IMR-90 (cell line): Measurements from ENCODE around the gene SLC25A30. TPM values are rescaled to one million over a fixed set of nuclear protein-coding genes. Genes with fewer than 3 reads are reported as not detected.
"Not testable (repeated sequence)": the region's sequence is repeated elsewhere in the genome, so short reads cannot be mapped to it uniquely, and the experiment has no call there.

Experiments used
- ATAC-seq: fragments of 200-7000 bp; cut with Tn5 transposase; 2 replicates; pipeline ENCODE4 v1.9.1; 2020; ENCODE audit warnings: low read depth, mild to moderate bottlenecking, moderate library complexity
- BruUV-seq: library from RNA; stranded (reverse); fragments of 400-500 nt; replicated peaks from 2 replicates; lab custom pipeline; 2021; lab: Mats Ljungman, UMichigan
- CTCF ChIA-PET: fragments of 300-600 bp; formaldehyde crosslinking; extraction: SDS; loops from one replicate; lab custom pipeline; 2021; ENCODE audit warnings: antibody characterized with exemption; lab: Yijun Ruan, JAX
- POLR2A ChIA-PET: fragments of 300-600 bp; sonication (Branson Sonifier 250); formaldehyde crosslinking; loops from one replicate; lab custom pipeline; 2022; ENCODE audit warnings: antibody characterized with exemption; ENCODE audit not compliant: unreplicated experiment; lab: Charles Lee
- DNase-seq: peaks from one replicate; pipeline ENCODE4 v3.0.0; 2013
- H2AFZ ChIP-seq: replicated peaks from 2 replicates; pipeline ENCODE3; 2013; ENCODE audit warnings: low read length, mild to moderate bottlenecking; ENCODE audit not compliant: poor library complexity
- H2AK5ac ChIP-seq: 2 replicates; pipeline ENCODE4 v1.6.1; 2013; ENCODE audit warnings: low read depth, low read length, inconsistent platforms
- H2AK9ac ChIP-seq: replicated peaks from 2 replicates; pipeline ENCODE3; 2013; ENCODE audit warnings: mild to moderate bottlenecking, low read depth, low read length, moderate library complexity; ENCODE audit not compliant: poor library complexity
- H2BK120ac ChIP-seq: 2 replicates; pipeline ENCODE4 v1.6.1; 2013; ENCODE audit warnings: low read depth, low read length, inconsistent platforms
- H2BK15ac ChIP-seq: 3 replicates; pipeline ENCODE4 v1.6.1; 2013; ENCODE audit warnings: low read depth, low read length, inconsistent platforms
- H2BK20ac ChIP-seq: 2 replicates; pipeline ENCODE4 v1.6.1; 2013; ENCODE audit warnings: low read depth, mild to moderate bottlenecking, inconsistent platforms, low read length, moderate library complexity
- H2BK5ac ChIP-seq: 2 replicates; pipeline ENCODE4 v1.6.1; 2013; ENCODE audit warnings: mild to moderate bottlenecking, low read depth, low read length, inconsistent platforms; ENCODE audit not compliant: poor library complexity, severe bottlenecking
- H3K14ac ChIP-seq: replicated peaks from 2 replicates; pipeline ENCODE4 v1.6.1; 2013; ENCODE audit warnings: low read depth, low read length, inconsistent platforms
- H3K18ac ChIP-seq: 2 replicates; pipeline ENCODE4 v1.6.1; 2013; ENCODE audit warnings: low read depth, low read length, control low read depth
- H3K23ac ChIP-seq: 2 replicates; pipeline ENCODE4 v1.6.1; 2013; ENCODE audit warnings: low read depth, low read length, inconsistent platforms
- H3K27ac ChIP-seq: 2 replicates; pipeline ENCODE4 v1.5.1; 2013; ENCODE audit warnings: mild to moderate bottlenecking, control low read depth, low read length; ENCODE audit not compliant: insufficient read depth
- H3K27me3 ChIP-seq: 2 replicates; pipeline ENCODE4 v1.6.1; 2013; ENCODE audit warnings: low read length; ENCODE audit not compliant: control insufficient read depth, insufficient read depth
- H3K36me3 ChIP-seq: 2 replicates; pipeline ENCODE4 v1.6.1; 2013; ENCODE audit warnings: low read length, mixed read lengths; ENCODE audit not compliant: control insufficient read depth, insufficient read depth
- H3K4ac ChIP-seq: 2 replicates; pipeline ENCODE4 v1.6.1; 2013; ENCODE audit warnings: low read depth, low read length, inconsistent platforms
- H3K4me1 ChIP-seq: 2 replicates; pipeline ENCODE4 v1.6.1; 2013; ENCODE audit warnings: low read length, mixed read lengths; ENCODE audit not compliant: control insufficient read depth, insufficient read depth
- H3K4me2 ChIP-seq: 2 replicates; pipeline ENCODE4 v1.6.1; 2013; ENCODE audit warnings: low read depth, mild to moderate bottlenecking, control low read depth, low read length, moderate library complexity
- H3K4me3 ChIP-seq: 2 replicates; pipeline ENCODE4 v1.5.1; 2013; ENCODE audit warnings: low read depth, mild to moderate bottlenecking, control low read depth, low read length, moderate library complexity; ENCODE audit not compliant: insufficient read depth
- H3K56ac ChIP-seq: 2 replicates; pipeline ENCODE4 v1.6.1; 2013; ENCODE audit warnings: low read length, inconsistent platforms; ENCODE audit not compliant: insufficient read depth; ENCODE audit errors: extremely low read depth
- H3K79me1 ChIP-seq, 2 experiments: 2 replicates each; pipeline ENCODE4 v1.6.1; 2013; ENCODE audit warnings: low read length in 2 of 2, inconsistent platforms in 1 of 2, low read depth in 1 of 2
- H3K9ac ChIP-seq: 2 replicates; pipeline ENCODE4 v1.6.1; 2013; ENCODE audit warnings: low read depth, low read length, control low read depth
- H3K9me1 ChIP-seq: 2 replicates; pipeline ENCODE4 v1.6.1; 2013; ENCODE audit warnings: low read length, inconsistent platforms; ENCODE audit not compliant: insufficient read depth
- H3K9me3 ChIP-seq: 2 replicates; pipeline ENCODE4 v1.6.1; 2013; ENCODE audit warnings: low read length; ENCODE audit not compliant: control insufficient read depth, insufficient read depth
- H4K20me1 ChIP-seq: 2 replicates; pipeline ENCODE4 v1.6.1; 2013; ENCODE audit warnings: low read length, inconsistent platforms; ENCODE audit not compliant: insufficient read depth
- H4K5ac ChIP-seq: 2 replicates; pipeline ENCODE4 v1.6.1; 2013; ENCODE audit warnings: mild to moderate bottlenecking, low read depth, low read length, control low read depth
- H4K8ac ChIP-seq, 2 experiments: 2 replicates each; pipeline ENCODE4 v1.6.1; 2013; ENCODE audit warnings: low read depth in 2 of 2, low read length in 2 of 2, control low read depth in 1 of 2, inconsistent platforms in 1 of 2
- H4K91ac ChIP-seq: 2 replicates; pipeline ENCODE4 v1.6.1; 2013; ENCODE audit warnings: low read depth, low read length, inconsistent platforms; ENCODE audit not compliant: insufficient read depth
- WGBS, 2 experiments: methylation state at CpG; one replicate each; pipeline versions ENCODE4 v1.1.5 to v1.1.7; 2013; ENCODE audit warnings: missing lambda C conversion rate in 2 of 2; ENCODE audit not compliant: insufficient read length in 1 of 2; ENCODE audit errors: extremely low coverage in 2 of 2; 5-methylcytosine and 5-hydroxymethylcytosine counted together
- dilution Hi-C: fragments of 300-500 bp; cut with HindIII; formaldehyde crosslinking; loops from one replicate; pipeline ENCODE4 v1.14.3; 2018; ENCODE audit warnings: low sequenced_read_pairs; ENCODE audit not compliant: unreplicated experiment
- in situ Hi-C: fragments of 300-500 bp; cut with MboI; formaldehyde crosslinking; loops from 3 replicates; pipeline ENCODE4 v1.14.3; 2019; ENCODE audit warnings: low sequenced_read_pairs, inconsistent platforms, mixed read lengths
- intact Hi-C: fragments of 100-400 bp; cut with micrococcal nuclease; formaldehyde crosslinking; loops from 2 replicates; pipeline ENCODE4 v1.10.0; 2022
- polyA plus RNA-seq, 3 experiments: library from polyadenylated mRNA; depleted of rRNA; stranded (reverse); fragments of >200 nt; gene quantifications; 2 replicates each; pipeline ENCODE4 v1.2.3, GENCODE V29; 2012; ENCODE audit warnings: low replicate concordance in 1 of 3
- total RNA-seq: library from RNA; depleted of rRNA; stranded (reverse); fragments of >200 nt; gene quantifications from 2 replicates; pipeline ENCODE4 v1.2.3, GENCODE V29; 2012

Gene SLC25A30
- total and polyA plus RNA-seq, 2 of the 4 experiments (the other 2 are of a cell fraction): 9.9 to 19.4 TPM

DNA sequence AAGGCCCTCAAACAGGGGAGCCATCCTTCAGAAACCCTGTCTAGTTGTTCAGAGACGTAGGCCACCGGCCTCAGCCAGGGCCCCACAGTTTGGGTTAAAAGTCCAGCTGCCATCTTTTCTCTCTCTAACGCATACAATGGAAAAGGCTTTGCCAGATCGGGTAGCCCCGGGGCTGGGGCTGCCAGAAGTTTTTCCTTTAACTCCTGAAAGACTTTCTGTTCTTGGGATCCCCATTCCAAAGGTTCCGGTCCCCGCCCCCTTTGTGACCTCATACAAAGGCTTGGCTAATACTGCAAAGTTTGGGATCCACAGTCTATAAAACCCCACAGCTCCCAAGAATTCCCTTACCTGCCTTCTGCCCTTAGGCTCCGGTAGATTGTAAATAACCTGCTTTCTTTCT lies 37.5 kb downstream of the SLC25A30 start:
- H3K4me3 ChIP-seq, H3K9me1 ChIP-seq, H4K5ac ChIP-seq, CTCF ChIA-PET, H2BK20ac ChIP-seq, H2AK5ac ChIP-seq, H3K27me3 ChIP-seq, BruUV-seq, H3K9ac ChIP-seq, POLR2A ChIA-PET, H3K14ac ChIP-seq, H2BK5ac ChIP-seq, H2BK15ac ChIP-seq, DNase-seq, H3K79me1 ChIP-seq, H3K56ac ChIP-seq, dilution Hi-C loops, H4K20me1 ChIP-seq, H3K9me3 ChIP-seq, ATAC-seq, H4K8ac ChIP-seq, H3K27ac ChIP-seq, H2BK120ac ChIP-seq, H2AFZ ChIP-seq, H3K4me2 ChIP-seq, H3K4me1 ChIP-seq, intact Hi-C loops, H3K4ac ChIP-seq, H3K23ac ChIP-seq, H4K91ac ChIP-seq, in situ Hi-C loops, H2AK9ac ChIP-seq, H3K18ac ChIP-seq: not testable (repeated sequence)
- WGBS, 2 experiments: 40% methylated on average over 2 of the region's 8 CpGs; no CpG with 5 or more reads in 1 of the 2 experiments
- peaks cover 11% of the 10 kb centered on the region for H3K36me3 ChIP-seq

DNA sequence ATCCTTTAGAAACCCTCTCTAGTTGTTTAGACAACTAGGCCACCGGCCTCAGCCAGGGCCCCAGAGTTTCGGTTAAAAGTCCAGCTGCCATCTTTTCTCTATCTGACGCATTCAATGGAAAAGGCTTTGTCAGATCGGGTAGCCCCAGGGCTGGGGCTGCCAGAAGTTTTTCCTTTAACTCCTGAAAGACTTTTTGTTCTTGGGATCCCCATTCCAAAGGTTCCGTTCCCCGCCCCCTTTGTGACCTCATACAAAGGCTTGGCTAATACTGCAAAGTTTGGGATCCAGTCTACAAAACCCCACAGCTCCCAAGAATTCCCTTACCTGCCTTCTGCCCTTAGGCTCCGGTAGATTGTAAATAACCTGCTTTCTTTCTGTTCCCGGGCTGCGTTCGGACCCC lies 38.7 kb downstream of the SLC25A30 start:
- H3K4me1 ChIP-seq, dilution Hi-C loops, ATAC-seq, H3K9ac ChIP-seq, BruUV-seq, H4K20me1 ChIP-seq, intact Hi-C loops, H2BK20ac ChIP-seq, H3K4ac ChIP-seq, H3K27me3 ChIP-seq, H3K56ac ChIP-seq, H2BK120ac ChIP-seq, H2BK15ac ChIP-seq, H3K27ac ChIP-seq, H3K4me3 ChIP-seq, H3K4me2 ChIP-seq, H4K5ac ChIP-seq, H3K9me3 ChIP-seq, H2AK5ac ChIP-seq, in situ Hi-C loops, H3K14ac ChIP-seq, H3K18ac ChIP-seq, H3K23ac ChIP-seq, H4K8ac ChIP-seq, CTCF ChIA-PET, H3K9me1 ChIP-seq, H3K36me3 ChIP-seq, DNase-seq, POLR2A ChIA-PET, H2AFZ ChIP-seq, H4K91ac ChIP-seq, H2BK5ac ChIP-seq, H3K79me1 ChIP-seq, H2AK9ac ChIP-seq: not testable (repeated sequence)
- WGBS, 2 experiments: 90% methylated on average over 5 of the region's 10 CpGs; no CpG with 5 or more reads in 1 of the 2 experiments
